ENCODE results near the gene HAGHL.

Gene HAGHL

GRCh38 chr16:678858-679813 is 47.8 kb upstream of the HAGHL start (continued):
- TF ChIP-seq MEIS1 (CRISPR knock-in tag; IDR thresholded peaks at IDR 0.05; ENCODE audit: borderline replicate concordance): no peak
- TF ChIP-seq ZNF24 (tag by site-specific recombination; IDR thresholded peaks at IDR 0.05): 0 out of 2 replicates have a peak, but pooled peaks have one; percentile 57
- peak; percentile 96 for TF ChIP-seq ZNF610 (tag by site-specific recombination; IDR thresholded peaks at IDR 0.05; ENCODE audit: borderline replicate concordance)
- TF ChIP-seq ZNF350 (tag by site-specific recombination; IDR thresholded peaks at IDR 0.05): no peak
- TF ChIP-seq FEZF1 (tag by site-specific recombination; IDR thresholded peaks at IDR 0.05): no peak
- TF ChIP-seq ZNF311 (tag by site-specific recombination; IDR thresholded peaks at IDR 0.05; ENCODE audit: borderline replicate concordance): no peak
- no peak for TF ChIP-seq ZNF776 (tag by site-specific recombination; IDR thresholded peaks at IDR 0.05; ENCODE audit: borderline replicate concordance)
- no peak for TF ChIP-seq ZNF302 (tag by site-specific recombination; IDR thresholded peaks at IDR 0.05; ENCODE audit: low read depth)
- no peak for TF ChIP-seq ZNF114 (tag by site-specific recombination; IDR thresholded peaks at IDR 0.05)
- no peak for TF ChIP-seq ZNF433 (tag by site-specific recombination; IDR thresholded peaks at IDR 0.05; ENCODE audit: low read depth)
- TF ChIP-seq SP2 (tag by site-specific recombination; IDR thresholded peaks at IDR 0.05): peak; percentile 81
- TF ChIP-seq ZNF645 (tag by site-specific recombination; IDR thresholded peaks at IDR 0.05): peak; percentile 49; the same call in 1 of the 2 replicates
- TF ChIP-seq ZNF768 (tag by site-specific recombination; IDR thresholded peaks at IDR 0.05): no peak
- TF ChIP-seq ZNF239 (tag by site-specific recombination; IDR thresholded peaks at IDR 0.05): 0 out of 2 replicates have a peak, but pooled peaks have one; percentile 42
- peak; percentile 74 for TF ChIP-seq ZNF10 (tag by site-specific recombination; IDR thresholded peaks at IDR 0.05)

GRCh38 chr16:679814-680624 is 46.9 kb upstream of the HAGHL start, which contains the start of gene STUB1:
STUB1 (plus strand) TSS chr16:680410; CDS start chr16:680526, 116 bp downstream.
- Histone ChIP-seq H3K4me3 (ENCODE audit: low read depth, low read length) (peak within 1 kb of the TSS; percentile 82), H3K36me3 (ENCODE audit: control insufficient read depth in 2 of 2, insufficient read depth in 1 of 2, low read length in 2 of 2) (peaks cover 3 to 37% of the 10 kb centered on the region in 2 experiments; a peak in 1 of 3 replicates), H3K9me3 (ENCODE audit: control insufficient read depth, insufficient read depth, low read depth, low read length) (no peaks in the 10 kb centered on the region), H3K27ac (ENCODE audit: extremely low read depth, low read depth, low read length) (peak within 1 kb of the TSS; percentile 97), H3K4me1 (ENCODE audit: control insufficient read depth, insufficient read depth, low read length) (peaks cover 14% of the 10 kb centered on the region; the same call in 1 of the 2 replicates)
- POLR2A ChIA-PET: interaction anchor here (0.9 to 5.4 kb wide), 10 partner anchors 10 to 108 kb away, joined by 3 to 57 read pairs (median 4); partner anchors contain the start of genes ANTKMT, CHTF18, RHOT2 and RPUSD1
- CTCF ChIA-PET: no interaction called here
- TF ChIP-seq ZNF530 (tag by site-specific recombination; IDR thresholded peaks at IDR 0.05; ENCODE audit: low read depth) (no peak), ZNF670 (tag by site-specific recombination; IDR thresholded peaks at IDR 0.05; ENCODE audit: low read depth) (no peak), PRDM2 (tag by site-specific recombination; IDR thresholded peaks at IDR 0.05; ENCODE audit: borderline replicate concordance) (no peak), ZNF654 (tag by site-specific recombination; IDR thresholded peaks at IDR 0.05; ENCODE audit: low read depth) (no peak), ZNF558 (tag by site-specific recombination; IDR thresholded peaks at IDR 0.05) (no peak), SETDB1 (IDR thresholded peaks at IDR 0.05; ENCODE audit: insufficient read length, low read length) (no peak), ZNF747 (tag by site-specific recombination; IDR thresholded peaks at IDR 0.05) (no peak), ZBTB11 (tag by site-specific recombination; conservative IDR thresholded peaks at IDR 0.05; ENCODE audit: low read depth) (peak; percentile 69)

Data from HEK293 (cell line).